Activated B cell treated with CpG ODN at 0.5 μM for 24 hours (primary cell): ENCODE data around the gene TBXA2R. TPM values are rescaled to one million over a fixed set of nuclear protein-coding genes. Genes with fewer than 3 reads are reported as not detected.

Experiments
- ATAC-seq: fragments of 200-7000 bp; cut with Tn5 transposase; one replicate; pipeline ENCODE4 v1.10.0; 2021; ENCODE audit warnings: low read depth, mild to moderate bottlenecking, moderate library complexity
- CTCF ChIA-PET: fragments of 350-600 bp; sonication (Branson Sonifier 250); formaldehyde crosslinking; loops from one replicate; lab custom pipeline; 2021; ENCODE audit warnings: antibody characterized with exemption; lab: Charles Lee
- POLR2A ChIA-PET: fragments of 350-600 bp; sonication (Branson Sonifier 250); formaldehyde crosslinking; loops from one replicate; lab custom pipeline; 2021; ENCODE audit warnings: antibody characterized with exemption; lab: Charles Lee
- DNase-seq: peaks from one replicate; pipeline ENCODE4 v3.0.0; 2022
- H3K27ac Mint-ChIP-seq: one replicate; pipeline ENCODE4 v1.8.0; 2020; ENCODE audit warnings: mixed read lengths
- H3K27me3 Mint-ChIP-seq: one replicate; pipeline ENCODE4 v1.8.0; 2021; ENCODE audit warnings: mixed read lengths
- H3K36me3 Mint-ChIP-seq: one replicate; pipeline ENCODE4 v1.8.0; 2021; ENCODE audit warnings: low read depth, mixed read lengths
- H3K4me1 Mint-ChIP-seq: one replicate; pipeline ENCODE4 v1.8.0; 2021; ENCODE audit warnings: mixed read lengths
- H3K4me3 Mint-ChIP-seq: one replicate; pipeline ENCODE4 v1.8.0; 2020; ENCODE audit warnings: mild to moderate bottlenecking, mixed read lengths
- H3K9me3 Mint-ChIP-seq: one replicate; pipeline ENCODE4 v1.8.0; 2020; ENCODE audit warnings: mixed read lengths
- intact Hi-C: fragments of 100-400 bp; cut with micrococcal nuclease; formaldehyde crosslinking; loops from one replicate; pipeline ENCODE4 v1.15.1; 2024
- total RNA-seq: library from RNA; stranded (reverse); gene quantifications from 2 replicates; pipeline ENCODE4 v1.2.3, GENCODE V29; 2022
- TF ChIP-seq, protein P1 (sequence below): fragments of 200-600 bp; IDR thresholded peaks from one replicate; pipeline ENCODE4 v1.8.0; 2022; ENCODE audit warnings: antibody characterized with exemption, mild to moderate bottlenecking

The TBXA2R gene
- total RNA-seq, 1 donor from 2014 or later: 0.47 TPM

DNA sequence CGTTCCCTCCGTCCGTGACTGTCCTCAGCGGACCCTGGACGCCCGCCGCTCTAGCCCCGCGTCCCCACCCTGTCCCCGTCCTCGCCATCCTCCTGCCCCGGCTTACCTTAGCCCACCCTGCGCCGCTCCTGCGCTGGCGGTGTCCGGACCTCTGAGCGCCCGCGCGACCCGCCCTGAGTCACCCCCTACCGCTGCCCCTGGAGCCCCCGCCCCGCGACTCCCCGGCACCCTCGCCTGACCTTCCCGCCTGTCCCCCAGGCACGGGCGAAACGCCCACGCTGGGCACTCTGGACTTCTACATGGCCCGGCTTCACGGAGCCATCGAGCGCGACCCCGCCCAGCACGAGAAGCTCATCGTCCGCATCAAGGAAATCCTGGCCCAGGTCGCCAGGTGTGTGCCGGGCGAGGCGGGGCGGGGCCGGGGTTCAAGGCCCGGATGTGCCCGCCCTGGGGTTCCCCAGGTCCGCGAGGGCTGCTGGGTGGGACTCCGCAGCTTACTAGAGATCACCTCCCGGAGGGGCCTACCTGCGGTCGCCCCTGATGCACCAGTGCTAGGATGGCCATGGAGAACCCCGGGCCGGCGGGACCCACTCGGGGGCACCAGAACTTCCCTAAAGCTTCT, 28.8 kb downstream of the TBXA2R start:
- POLR2A ChIA-PET: no interaction called here

DNA sequence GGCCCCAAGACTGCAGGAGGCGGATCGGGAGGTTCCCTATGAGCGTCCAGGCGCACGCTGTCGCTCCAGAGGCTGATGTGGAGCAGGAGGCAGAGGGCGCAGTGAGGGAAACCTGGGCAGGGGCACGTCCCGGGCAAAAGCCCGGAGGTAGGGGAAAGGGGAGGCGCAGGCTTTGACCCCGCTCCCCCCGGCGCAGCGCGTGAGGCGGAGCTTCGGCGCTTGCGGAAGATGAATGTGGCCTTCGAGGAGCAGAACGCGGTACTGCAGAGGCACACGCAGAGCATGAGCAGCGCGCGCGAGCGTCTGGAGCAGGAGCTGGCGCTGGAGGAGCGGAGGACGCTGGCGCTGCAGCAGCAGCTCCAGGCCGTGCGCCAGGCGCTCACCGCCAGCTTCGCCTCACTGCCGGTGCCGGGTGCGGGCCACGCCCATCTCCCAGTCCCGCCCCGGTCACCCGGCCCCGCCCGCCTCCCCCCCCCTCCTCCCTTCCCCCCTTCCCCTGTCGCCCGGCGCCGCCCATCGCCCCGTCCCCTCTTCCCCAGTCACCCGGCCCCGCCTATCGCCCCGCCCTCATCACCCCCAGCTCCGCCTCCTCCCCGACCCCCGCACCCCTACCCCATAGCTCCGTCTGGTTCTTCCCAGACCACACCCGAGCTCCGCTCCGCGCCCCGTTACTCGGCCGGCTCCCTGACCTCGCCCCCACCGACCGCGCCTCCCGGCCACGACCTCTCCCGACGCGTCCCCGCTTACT, 29.8 kb downstream of the TBXA2R start:
- H3K4me3 Mint-ChIP-seq: no peak overlapping the region
- peaks cover 11% of the 10 kb centered on the region for H3K36me3 Mint-ChIP-seq
- intact Hi-C loops: loop anchor here (10.0 kb wide), 1 partner anchor 392 kb away; the partner anchor contains the start of gene NCLN
- ChIA-PET POLR2A (no interaction called here), CTCF (no interaction called here)
- H3K27me3 Mint-ChIP-seq: no peaks in the 10 kb centered on the region
- DNase-seq: no peak
- ATAC-seq: no peak
- TF ChIP-seq, protein P1, sequence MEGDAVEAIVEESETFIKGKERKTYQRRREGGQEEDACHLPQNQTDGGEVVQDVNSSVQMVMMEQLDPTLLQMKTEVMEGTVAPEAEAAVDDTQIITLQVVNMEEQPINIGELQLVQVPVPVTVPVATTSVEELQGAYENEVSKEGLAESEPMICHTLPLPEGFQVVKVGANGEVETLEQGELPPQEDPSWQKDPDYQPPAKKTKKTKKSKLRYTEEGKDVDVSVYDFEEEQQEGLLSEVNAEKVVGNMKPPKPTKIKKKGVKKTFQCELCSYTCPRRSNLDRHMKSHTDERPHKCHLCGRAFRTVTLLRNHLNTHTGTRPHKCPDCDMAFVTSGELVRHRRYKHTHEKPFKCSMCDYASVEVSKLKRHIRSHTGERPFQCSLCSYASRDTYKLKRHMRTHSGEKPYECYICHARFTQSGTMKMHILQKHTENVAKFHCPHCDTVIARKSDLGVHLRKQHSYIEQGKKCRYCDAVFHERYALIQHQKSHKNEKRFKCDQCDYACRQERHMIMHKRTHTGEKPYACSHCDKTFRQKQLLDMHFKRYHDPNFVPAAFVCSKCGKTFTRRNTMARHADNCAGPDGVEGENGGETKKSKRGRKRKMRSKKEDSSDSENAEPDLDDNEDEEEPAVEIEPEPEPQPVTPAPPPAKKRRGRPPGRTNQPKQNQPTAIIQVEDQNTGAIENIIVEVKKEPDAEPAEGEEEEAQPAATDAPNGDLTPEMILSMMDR: no peak
- H3K9me3 Mint-ChIP-seq: no peaks in the 10 kb centered on the region
- H3K4me1 Mint-ChIP-seq: peaks cover 16% of the 10 kb centered on the region
- H3K27ac Mint-ChIP-seq: no peak overlapping the region

More for the DNA sequence above, 28.8 kb downstream of the TBXA2R start:
- DNase-seq (no peak), ATAC-seq (no peak)
- CTCF ChIA-PET: no interaction called here
- Mint-ChIP-seq H3K9me3 (no peaks in the 10 kb centered on the region), H3K36me3 (peaks cover 11% of the 10 kb centered on the region), H3K27me3 (no peaks in the 10 kb centered on the region), H3K27ac (no peak overlapping the region), H3K4me1 (peaks cover 8% of the 10 kb centered on the region), H3K4me3 (no peak overlapping the region)
- intact Hi-C loops: loop anchor here (10.0 kb wide), 1 partner anchor 393 kb away; the partner anchor contains the start of gene NCLN
- TF ChIP-seq, protein P1: no peak

DNA sequence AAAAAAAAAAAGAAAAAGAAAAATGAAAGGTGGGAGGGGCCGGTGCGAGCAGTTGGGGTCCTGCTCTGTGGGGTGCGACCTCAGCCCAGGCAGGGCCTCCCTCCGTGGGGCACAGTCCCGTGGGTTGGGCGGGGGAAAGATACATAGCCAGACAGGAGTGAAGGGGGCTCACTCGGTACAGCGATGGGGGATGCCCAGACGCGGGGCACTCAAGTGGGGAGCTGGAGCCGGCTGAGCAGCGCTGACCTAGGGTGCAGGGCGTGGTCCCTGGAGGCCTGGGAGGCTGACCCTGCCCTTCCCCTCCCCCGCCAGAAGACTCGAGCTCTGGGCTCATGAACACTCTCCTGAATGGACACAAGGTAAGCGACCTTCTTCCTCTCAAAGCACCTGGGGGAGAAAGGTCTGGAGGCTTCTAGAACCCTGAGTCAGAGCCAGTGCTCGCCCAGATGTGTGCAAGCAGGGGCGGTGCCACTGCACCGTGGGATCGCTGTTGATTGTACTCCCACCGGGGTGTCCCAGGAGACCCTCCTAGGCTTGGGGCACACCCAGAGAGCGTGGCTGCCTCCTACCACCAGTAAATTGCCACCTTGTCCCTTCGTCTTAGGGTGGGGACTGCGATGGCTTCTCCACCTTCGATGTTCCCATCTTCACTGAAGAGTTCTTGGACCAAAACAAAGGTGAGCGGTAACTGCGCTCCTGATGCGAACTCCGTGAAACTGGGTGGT, 30.6 kb downstream of the TBXA2R start:
- no peak overlapping the region for H3K27ac Mint-ChIP-seq

DNA sequence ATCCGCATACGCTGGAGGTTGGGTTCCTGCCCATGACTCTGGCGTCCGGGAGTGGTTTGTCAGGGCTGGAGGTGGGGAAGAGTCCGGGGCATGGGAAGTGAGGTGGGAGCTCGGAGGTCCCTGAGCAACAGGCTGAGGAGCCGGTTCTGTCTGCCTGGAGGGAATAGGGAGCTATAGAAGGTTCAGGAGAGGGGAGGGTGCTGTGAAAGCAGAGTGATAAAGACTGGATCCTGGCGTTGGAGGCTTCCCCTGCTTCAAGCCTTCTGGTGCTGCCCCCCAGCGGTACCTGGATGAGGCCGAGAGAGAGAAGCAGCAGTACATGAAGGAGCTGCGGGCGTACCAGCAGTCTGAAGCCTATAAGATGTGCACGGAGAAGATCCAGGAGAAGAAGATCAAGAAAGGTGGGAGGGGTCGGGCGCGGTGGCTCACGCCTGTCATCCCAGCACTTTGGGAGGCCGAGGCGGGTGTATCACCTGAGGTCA, 31.4 kb downstream of the TBXA2R start:
- Mint-ChIP-seq H3K27ac (no peak overlapping the region), H3K27me3 (no peaks in the 10 kb centered on the region), H3K9me3 (no peaks in the 10 kb centered on the region), H3K36me3 (peaks cover 11% of the 10 kb centered on the region), H3K4me1 (peaks cover 19% of the 10 kb centered on the region), H3K4me3 (peak overlapping the region; percentile 45)
- DNase-seq: no peak
- ChIA-PET POLR2A (interaction anchor here (0.6 to 0.7 kb wide), 3 partner anchors 408 to 1273 kb away, joined by 3 read pairs; no protein-coding TSS in a partner anchor), CTCF (no interaction called here)
- no peak for ATAC-seq
- intact Hi-C loops: loop anchor here (10.0 kb wide), 1 partner anchor 390 kb away; the partner anchor contains the start of gene NCLN
- TF ChIP-seq, protein P1: no peak

More for the DNA sequence above, 30.6 kb downstream of the TBXA2R start:
- intact Hi-C loops: loop anchor here (10.0 kb wide), 1 partner anchor 391 kb away; the partner anchor contains the start of gene NCLN
- no peak for ATAC-seq
- Mint-ChIP-seq H3K36me3 (peaks cover 11% of the 10 kb centered on the region), H3K27me3 (no peaks in the 10 kb centered on the region), H3K4me3 (no peak overlapping the region), H3K4me1 (peaks cover 19% of the 10 kb centered on the region), H3K9me3 (no peaks in the 10 kb centered on the region)
- no peak for DNase-seq
- TF ChIP-seq, protein P1: no peak
- CTCF ChIA-PET: no interaction called here
- POLR2A ChIA-PET: no interaction called here
